Fibroblast of lung (primary cell): Measurements from ENCODE around the gene JPH2.

Source experiments
- EZH2 ChIP-seq: IDR thresholded peaks from 2 replicates; pipeline ENCODE4 v1.5.1; 2012; ENCODE audit warnings: low read length, control low read depth, mild to moderate bottlenecking; ENCODE audit errors: missing control alignments
- TF ChIP-seq, protein P1 (sequence below), 2 donors: IDR thresholded peaks in 1 of 2; conservative IDR thresholded peaks in 1 of 2; 1 replicate in 1 of 2; 2 replicates in 1 of 2; pipeline ENCODE4 v1.5.1; 2011 to 2012; ENCODE audit warnings: low read length in 2 of 2, control low read depth in 1 of 2, inconsistent platforms in 1 of 2, low read depth in 1 of 2, mild to moderate bottlenecking in 1 of 2

DNA sequence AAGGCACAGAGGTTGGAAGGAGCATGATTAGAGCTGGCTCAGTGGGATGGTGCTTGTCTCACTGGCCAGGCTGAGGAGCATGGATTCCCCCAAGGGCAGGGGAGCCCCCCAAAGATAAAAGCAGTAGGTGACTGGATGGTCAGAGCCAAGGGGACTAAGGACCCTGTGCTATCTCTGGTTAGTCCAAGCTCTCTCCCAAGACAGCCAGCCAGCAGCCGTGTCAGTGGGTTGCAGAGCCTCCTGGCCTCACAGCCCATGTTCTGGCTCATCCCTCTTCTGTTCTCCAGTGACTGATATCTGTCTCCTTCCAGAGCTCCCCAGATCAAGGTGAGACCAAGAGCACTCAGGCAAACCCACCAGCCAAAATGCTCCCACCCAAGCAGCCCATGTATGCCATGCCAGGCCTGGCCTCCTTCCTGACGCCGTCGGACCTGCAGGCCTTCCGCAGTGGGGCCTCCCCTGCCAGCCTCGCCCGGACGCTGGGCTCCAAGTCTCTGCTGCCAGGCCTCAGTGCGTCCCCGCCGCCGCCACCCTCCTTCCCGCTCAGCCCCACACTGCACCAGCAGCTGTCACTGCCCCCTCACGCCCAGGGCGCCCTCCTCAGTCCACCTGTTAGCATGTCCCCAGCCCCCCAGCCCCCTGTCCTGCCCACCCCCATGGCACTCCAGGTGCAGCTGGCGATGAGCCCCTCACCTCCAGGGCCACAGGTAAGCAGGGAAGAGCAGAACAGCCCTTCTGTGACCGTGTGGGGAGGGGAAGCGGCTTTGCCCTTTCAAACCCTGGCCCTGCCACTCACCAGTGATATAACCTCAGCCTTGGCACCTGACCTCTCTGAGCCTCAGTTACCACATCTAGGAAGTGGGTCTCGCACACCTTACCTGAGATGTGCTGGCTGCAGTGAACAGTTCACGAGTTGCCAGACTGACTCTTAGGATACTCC is 121.3 kb downstream of the JPH2 start:
- TF ChIP-seq, protein P1, sequence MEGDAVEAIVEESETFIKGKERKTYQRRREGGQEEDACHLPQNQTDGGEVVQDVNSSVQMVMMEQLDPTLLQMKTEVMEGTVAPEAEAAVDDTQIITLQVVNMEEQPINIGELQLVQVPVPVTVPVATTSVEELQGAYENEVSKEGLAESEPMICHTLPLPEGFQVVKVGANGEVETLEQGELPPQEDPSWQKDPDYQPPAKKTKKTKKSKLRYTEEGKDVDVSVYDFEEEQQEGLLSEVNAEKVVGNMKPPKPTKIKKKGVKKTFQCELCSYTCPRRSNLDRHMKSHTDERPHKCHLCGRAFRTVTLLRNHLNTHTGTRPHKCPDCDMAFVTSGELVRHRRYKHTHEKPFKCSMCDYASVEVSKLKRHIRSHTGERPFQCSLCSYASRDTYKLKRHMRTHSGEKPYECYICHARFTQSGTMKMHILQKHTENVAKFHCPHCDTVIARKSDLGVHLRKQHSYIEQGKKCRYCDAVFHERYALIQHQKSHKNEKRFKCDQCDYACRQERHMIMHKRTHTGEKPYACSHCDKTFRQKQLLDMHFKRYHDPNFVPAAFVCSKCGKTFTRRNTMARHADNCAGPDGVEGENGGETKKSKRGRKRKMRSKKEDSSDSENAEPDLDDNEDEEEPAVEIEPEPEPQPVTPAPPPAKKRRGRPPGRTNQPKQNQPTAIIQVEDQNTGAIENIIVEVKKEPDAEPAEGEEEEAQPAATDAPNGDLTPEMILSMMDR (conservative IDR thresholded peaks at IDR 0.05 in 1 of 2, IDR thresholded peaks at IDR 0.05 in 1 of 2; ENCODE audit: low read depth in 1 of 2, low read length in 2 of 2): no peak
- no peak for TF ChIP-seq EZH2
